Calu3 (cell line): Measurements from ENCODE around the gene CMKLR1. TPM values are rescaled to one million over a fixed set of nuclear protein-coding genes. Genes with fewer than 3 reads are reported as not detected.

Source experiments
- BruUV-seq: library from RNA; stranded (reverse); fragments of 400-500 nt; replicated peaks from 2 replicates; lab custom pipeline; 2021; lab: Mats Ljungman, UMichigan
- CTCF ChIA-PET: fragments of 300-600 bp; sonication (Branson Sonifier 250); formaldehyde crosslinking; loops from one replicate; lab custom pipeline; 2022; ENCODE audit warnings: antibody characterized with exemption; lab: Charles Lee
- DNase-seq: peaks from one replicate; pipeline ENCODE4 v3.0.0; 2022
- H3K27ac Mint-ChIP-seq: one replicate; pipeline ENCODE4 v1.8.0; 2022; ENCODE audit warnings: mixed read lengths; ENCODE audit not compliant: unreplicated experiment
- H3K27me3 Mint-ChIP-seq: one replicate; pipeline ENCODE4 v1.8.0; 2022; ENCODE audit warnings: mixed read lengths; ENCODE audit not compliant: unreplicated experiment
- H3K36me3 Mint-ChIP-seq: one replicate; pipeline ENCODE4 v1.8.0; 2022; ENCODE audit warnings: mild to moderate bottlenecking, moderate library complexity, mixed read lengths; ENCODE audit not compliant: insufficient read depth, unreplicated experiment
- H3K4me1 Mint-ChIP-seq: one replicate; pipeline ENCODE4 v1.8.0; 2022; ENCODE audit warnings: mild to moderate bottlenecking, low read depth, mixed read lengths; ENCODE audit not compliant: unreplicated experiment
- H3K4me3 Mint-ChIP-seq: one replicate; pipeline ENCODE4 v1.8.0; 2022; ENCODE audit warnings: mild to moderate bottlenecking, low read depth, moderate library complexity, mixed read lengths; ENCODE audit not compliant: unreplicated experiment
- H3K9me3 Mint-ChIP-seq: one replicate; pipeline ENCODE4 v1.8.0; 2022; ENCODE audit warnings: low read depth, mixed read lengths; ENCODE audit not compliant: unreplicated experiment
- CTCF ChIP-seq: fragments of 200-600 bp; IDR thresholded peaks from one replicate; pipeline ENCODE4 v1.8.0; 2022; ENCODE audit warnings: antibody characterized with exemption; ENCODE audit not compliant: unreplicated experiment
- intact Hi-C: fragments of 100-400 bp; cut with micrococcal nuclease; formaldehyde crosslinking; loops from one replicate; pipeline ENCODE4 v1.10.0; 2022; ENCODE audit not compliant: unreplicated experiment
- total RNA-seq: library from RNA; stranded (reverse); gene quantifications from 2 replicates; pipeline ENCODE4 v1.2.3, GENCODE V29; 2022

CMKLR1 gene
- total RNA-seq, 1 experiment from 2014 or later, result not detected

GRCh38 chr12:108295641-108296040 is 43.5 kb downstream of the CMKLR1 start:
- Mint-ChIP-seq H3K4me3 (no peak overlapping the region), H3K27me3 (peaks cover 18% of the 10 kb centered on the region), H3K9me3 (no peaks in the 10 kb centered on the region), H3K27ac (no peak overlapping the region), H3K36me3 (no peaks in the 10 kb centered on the region), H3K4me1 (peaks cover 20% of the 10 kb centered on the region)
- no peak for TF ChIP-seq CTCF
- no peak for DNase-seq
- no TSS peak for BruUV-seq
- CTCF ChIA-PET, result interaction anchor here (0.6 kb wide), 1 partner anchor 26 kb away, joined by 3 read pairs; no protein-coding TSS in a partner anchor
- intact Hi-C loops, result no loop called here

GRCh38 chr12:108289350-108290161 is 49.6 kb downstream of the CMKLR1 start:
- intact Hi-C loops, result no loop called here
- Mint-ChIP-seq H3K27me3 (peaks cover 52% of the 10 kb centered on the region), H3K4me3 (no peak overlapping the region), H3K27ac (no peak overlapping the region), H3K36me3 (no peaks in the 10 kb centered on the region), H3K4me1 (no peaks in the 10 kb centered on the region), H3K9me3 (no peaks in the 10 kb centered on the region)
- no peak for DNase-seq
- BruUV-seq, result no TSS peak
- no peak for TF ChIP-seq CTCF
- CTCF ChIA-PET, result no interaction called here

GRCh38 chr12:108287227-108287626 is 51.9 kb downstream of the CMKLR1 start:
- Mint-ChIP-seq H3K36me3 (no peaks in the 10 kb centered on the region), H3K4me3 (no peak overlapping the region), H3K4me1 (no peaks in the 10 kb centered on the region), H3K27me3 (peaks cover 71% of the 10 kb centered on the region), H3K27ac (no peak overlapping the region), H3K9me3 (no peaks in the 10 kb centered on the region)
- no TSS peak for BruUV-seq
- TF ChIP-seq CTCF, result no peak
- intact Hi-C loops, result no loop called here
- DNase-seq, result no peak
- CTCF ChIA-PET, result no interaction called here

GRCh38 chr12:108285016-108285415 is 54.1 kb downstream of the CMKLR1 start:
- no peak overlapping the region for H3K4me3 Mint-ChIP-seq
- BruUV-seq, result no TSS peak
- no peaks in the 10 kb centered on the region for H3K4me1 Mint-ChIP-seq
- DNase-seq, result no peak
- intact Hi-C loops, result no loop called here
- H3K9me3 Mint-ChIP-seq, result no peaks in the 10 kb centered on the region
- CTCF ChIA-PET, result no interaction called here
- peaks cover 58% of the 10 kb centered on the region for H3K27me3 Mint-ChIP-seq
- H3K27ac Mint-ChIP-seq, result no peak overlapping the region
- no peaks in the 10 kb centered on the region for H3K36me3 Mint-ChIP-seq
- TF ChIP-seq CTCF, result no peak
